Fibroblast of pulmonary artery (primary cell): Measurements from ENCODE around the gene STRIT1.
A peak's percentile ranks its signal among the peaks of the same experiment; 100 is the strongest.

Source experiments
- DNase-seq: peaks from one replicate; pipeline ENCODE4 v3.0.0-alpha.2; 2010; ENCODE audit warnings: low read depth
- H3K4me3 ChIP-seq: replicated peaks from 2 replicates; pipeline ENCODE4 v1.5.1; 2011; ENCODE audit warnings: low read depth, mild to moderate bottlenecking, control low read depth, low read length, moderate library complexity
- TF ChIP-seq, protein P1 (sequence below): IDR thresholded peaks from 2 replicates; pipeline ENCODE4 v1.5.1; 2011; ENCODE audit warnings: mild to moderate bottlenecking, control low read depth, low read length, inconsistent platforms; ENCODE audit errors: missing control alignments

STRIT1 gene

DNA sequence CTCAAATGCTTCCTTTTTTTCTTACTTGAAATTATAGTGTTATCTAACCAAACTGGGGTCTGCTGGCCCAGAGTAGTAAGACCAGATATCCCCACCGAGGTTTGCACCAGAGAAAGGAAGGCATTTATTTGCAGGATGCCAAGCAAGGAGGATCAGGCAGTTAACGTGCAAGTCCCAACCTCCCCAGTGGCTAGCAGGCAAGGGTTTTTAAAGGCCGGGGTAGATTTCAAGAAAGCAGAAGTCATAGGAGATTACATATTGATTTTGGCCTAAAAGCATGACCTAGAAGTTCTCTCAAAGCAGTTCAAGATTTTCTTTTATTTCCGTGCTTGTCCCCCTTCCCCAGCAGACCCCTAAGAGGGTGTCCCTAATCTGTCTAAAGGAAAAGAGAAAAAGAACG lies 32.8 kb upstream of the STRIT1 start:
- no peak overlapping the region for H3K4me3 ChIP-seq
- TF ChIP-seq, protein P1, sequence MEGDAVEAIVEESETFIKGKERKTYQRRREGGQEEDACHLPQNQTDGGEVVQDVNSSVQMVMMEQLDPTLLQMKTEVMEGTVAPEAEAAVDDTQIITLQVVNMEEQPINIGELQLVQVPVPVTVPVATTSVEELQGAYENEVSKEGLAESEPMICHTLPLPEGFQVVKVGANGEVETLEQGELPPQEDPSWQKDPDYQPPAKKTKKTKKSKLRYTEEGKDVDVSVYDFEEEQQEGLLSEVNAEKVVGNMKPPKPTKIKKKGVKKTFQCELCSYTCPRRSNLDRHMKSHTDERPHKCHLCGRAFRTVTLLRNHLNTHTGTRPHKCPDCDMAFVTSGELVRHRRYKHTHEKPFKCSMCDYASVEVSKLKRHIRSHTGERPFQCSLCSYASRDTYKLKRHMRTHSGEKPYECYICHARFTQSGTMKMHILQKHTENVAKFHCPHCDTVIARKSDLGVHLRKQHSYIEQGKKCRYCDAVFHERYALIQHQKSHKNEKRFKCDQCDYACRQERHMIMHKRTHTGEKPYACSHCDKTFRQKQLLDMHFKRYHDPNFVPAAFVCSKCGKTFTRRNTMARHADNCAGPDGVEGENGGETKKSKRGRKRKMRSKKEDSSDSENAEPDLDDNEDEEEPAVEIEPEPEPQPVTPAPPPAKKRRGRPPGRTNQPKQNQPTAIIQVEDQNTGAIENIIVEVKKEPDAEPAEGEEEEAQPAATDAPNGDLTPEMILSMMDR = no peak
- no peak for DNase-seq

DNA sequence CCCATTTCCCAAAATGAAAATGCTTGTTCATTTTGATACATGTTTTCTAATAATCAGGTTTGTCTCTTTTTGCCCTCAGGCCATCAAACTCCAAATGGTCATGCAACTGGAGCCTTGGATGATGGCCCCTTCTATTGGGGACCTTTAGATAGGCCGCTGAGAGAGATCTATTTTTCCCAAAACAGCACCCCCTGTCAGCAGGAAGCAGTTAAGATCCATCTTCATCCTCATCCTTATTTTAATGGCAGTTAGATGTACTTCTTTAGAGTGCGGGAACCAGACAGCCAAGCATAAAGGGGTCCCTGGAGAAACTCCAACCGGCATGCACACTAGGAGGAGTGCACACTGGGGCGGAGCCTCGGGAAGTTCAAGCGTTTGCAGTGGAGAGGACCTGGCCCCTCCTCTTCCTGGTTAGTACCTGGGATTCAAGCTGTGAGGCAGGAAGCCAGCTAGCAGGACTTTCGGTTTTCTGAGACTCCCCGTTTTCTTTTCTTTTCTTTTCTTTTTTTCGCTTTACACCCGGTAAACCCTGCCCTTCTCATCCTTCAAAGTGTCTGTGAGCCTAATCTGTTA lies 31.9 kb upstream of the STRIT1 start:
- TF ChIP-seq, protein P1 = peak; percentile 21
- no peak overlapping the region for H3K4me3 ChIP-seq
- DNase-seq = no peak

DNA sequence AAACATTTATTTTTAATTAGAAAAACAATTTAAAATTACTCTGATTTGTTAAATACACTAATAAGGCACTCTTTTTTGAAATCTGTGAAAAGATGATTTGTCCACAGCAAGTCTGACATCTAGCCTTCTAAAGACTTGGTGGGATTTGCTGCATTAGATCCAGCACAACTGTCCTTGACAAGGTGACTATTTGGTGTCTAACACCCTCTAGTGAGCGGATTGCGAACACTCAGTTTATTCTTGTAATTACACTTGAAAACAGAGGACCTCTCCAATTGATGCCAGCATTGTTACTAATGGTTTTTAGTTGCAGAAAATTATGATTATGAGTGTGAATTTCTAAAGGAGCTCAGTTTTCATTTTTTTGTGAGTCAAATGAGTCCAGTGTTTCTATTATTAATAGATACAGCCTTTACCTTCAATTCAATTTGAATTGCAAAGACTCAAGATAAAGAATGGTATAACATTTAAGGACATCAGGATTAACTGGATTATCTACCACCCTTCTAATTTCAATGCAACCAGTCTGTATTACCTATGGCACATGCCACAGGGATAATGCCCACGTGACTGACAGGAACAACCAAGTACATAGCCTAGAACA lies 29.7 kb upstream of the STRIT1 start:
- no peak overlapping the region for H3K4me3 ChIP-seq
- TF ChIP-seq, protein P1 = peak; percentile 77
- peak; percentile 93 for DNase-seq

DNA sequence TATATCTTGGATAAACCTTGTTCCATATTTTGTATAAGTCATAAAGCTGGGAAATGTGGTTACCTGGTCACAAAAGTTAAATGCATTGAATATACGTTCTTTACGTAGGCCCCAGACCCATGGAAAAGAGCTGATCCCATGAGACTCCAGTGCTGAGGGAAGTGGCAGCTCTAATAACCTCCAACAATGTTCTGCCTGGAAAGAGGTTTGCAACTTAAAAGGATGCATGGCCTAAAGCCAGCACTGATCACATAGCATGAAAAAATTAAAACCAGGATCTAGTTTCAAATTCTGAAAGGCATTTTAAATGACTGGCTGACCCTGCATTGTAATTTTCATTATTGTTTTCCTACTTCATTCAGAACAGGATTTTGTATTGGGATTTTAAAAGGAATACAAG lies 27.9 kb upstream of the STRIT1 start:
- DNase-seq = no peak
- H3K4me3 ChIP-seq = no peak overlapping the region
- TF ChIP-seq, protein P1 = no peak

DNA sequence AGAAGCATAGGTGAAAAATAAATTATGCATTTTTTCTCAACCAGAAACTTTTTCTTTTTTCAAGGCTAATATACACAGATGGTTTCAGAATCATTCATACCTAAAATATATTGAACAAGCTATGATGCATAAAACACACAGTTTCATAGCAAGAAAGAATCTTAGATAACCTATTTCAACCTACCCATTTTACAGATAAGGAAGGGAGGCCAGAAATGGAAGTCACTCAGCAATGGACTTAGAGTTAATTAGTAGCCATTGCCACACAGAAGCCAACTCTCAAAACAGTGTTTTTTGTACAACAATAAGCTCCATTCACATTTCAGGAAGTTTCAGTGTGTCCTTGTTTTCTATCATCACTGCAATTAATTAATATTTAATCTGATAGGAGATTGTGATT lies 27.5 kb upstream of the STRIT1 start:
- TF ChIP-seq, protein P1 = no peak
- no peak for DNase-seq
- no peak overlapping the region for H3K4me3 ChIP-seq

DNA sequence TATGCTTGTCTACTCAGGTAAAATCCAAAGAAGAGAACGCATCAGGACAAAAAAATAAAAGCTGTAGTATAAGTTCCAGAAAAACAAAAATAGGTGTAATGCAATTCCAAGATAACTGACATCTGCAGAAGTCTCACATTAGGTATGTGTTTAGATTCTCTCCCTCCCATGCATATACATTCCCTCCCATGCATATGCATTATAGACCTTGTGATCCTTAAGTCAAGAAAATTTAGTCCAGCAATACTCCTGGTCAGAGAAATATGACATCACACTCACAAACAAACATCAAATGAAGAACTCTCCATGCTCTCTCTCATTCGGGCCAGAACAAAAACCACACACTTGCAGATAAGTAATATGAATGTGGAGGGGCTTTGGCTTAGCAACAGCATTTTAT lies 25.3 kb upstream of the STRIT1 start:
- TF ChIP-seq, protein P1 = no peak
- H3K4me3 ChIP-seq = no peak overlapping the region
- no peak for DNase-seq

DNA sequence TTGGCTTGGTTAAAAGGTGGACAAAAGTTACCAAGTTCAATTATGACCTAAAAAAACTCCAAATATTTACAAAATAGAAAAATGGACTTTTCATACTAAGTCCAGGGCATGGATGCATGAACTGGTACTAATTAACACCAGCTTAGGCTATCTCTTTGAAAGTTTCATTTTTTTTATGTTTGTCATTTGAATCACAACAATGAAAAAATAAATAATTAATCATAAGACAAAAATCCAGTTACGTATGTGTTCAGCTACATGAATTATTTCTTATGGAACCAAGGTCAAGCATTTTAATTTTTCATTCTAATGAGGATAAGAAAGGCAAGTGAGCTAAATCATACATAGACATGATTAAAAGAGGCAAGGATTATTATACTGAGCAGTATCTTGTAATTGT lies 23.7 kb upstream of the STRIT1 start:
- DNase-seq = no peak
- no peak overlapping the region for H3K4me3 ChIP-seq
- TF ChIP-seq, protein P1 = no peak
